ENCODE results near the gene POMGNT1. TPM values are rescaled to one million over a fixed set of nuclear protein-coding genes. Genes with fewer than 3 reads are reported as not detected.

The POMGNT1 gene
- total and polyA plus RNA-seq, 7 donors, result 63.1 to 100 (median 81.1) TPM

DNA sequence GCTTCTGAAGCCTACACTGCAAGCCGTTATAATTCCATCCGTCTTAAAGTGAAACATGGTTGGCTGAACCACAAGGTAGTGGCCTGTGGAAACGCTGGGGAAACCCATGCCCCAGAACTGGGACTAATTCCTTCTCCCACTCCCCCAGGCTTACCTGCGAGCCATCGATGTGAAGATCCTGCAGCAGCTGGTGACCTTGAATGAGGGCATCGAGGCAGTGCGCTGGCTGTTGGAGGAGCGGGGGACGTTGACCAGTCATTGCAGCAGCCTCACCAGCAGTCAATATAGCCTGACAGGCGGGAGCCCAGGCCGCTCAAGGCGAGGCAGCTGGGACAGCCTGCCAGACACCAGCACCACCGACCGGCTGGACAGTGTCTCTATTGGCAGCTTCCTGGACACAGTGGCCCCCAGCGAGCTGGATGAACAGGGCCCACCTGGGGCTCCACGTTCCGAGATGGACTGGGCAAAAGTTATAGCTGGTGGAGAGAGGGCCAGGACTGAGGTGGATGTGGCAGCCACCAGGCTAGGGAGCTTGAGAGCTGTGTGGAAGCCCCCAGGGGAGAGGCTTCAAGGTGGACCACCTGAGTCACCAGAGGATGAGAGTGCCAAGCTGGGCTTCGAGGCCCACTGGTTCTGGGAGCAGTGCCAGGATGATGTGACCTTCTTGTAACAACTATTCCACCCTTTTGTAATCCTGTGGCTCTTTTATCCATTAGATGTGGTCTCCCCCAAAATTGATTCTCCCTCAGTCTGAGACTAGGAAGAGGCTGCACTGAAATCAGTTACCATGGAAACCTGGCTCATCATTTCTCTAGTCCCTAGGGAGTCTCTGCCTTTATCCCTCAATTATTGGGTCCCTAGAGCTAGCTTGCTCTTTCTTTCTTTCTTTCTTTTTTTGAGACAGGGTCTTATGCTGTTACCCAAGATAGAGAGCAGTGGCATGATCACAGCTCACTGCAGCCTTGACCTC is 21.6 kb upstream of the POMGNT1 start:
- TF ChIP-seq, protein P1, sequence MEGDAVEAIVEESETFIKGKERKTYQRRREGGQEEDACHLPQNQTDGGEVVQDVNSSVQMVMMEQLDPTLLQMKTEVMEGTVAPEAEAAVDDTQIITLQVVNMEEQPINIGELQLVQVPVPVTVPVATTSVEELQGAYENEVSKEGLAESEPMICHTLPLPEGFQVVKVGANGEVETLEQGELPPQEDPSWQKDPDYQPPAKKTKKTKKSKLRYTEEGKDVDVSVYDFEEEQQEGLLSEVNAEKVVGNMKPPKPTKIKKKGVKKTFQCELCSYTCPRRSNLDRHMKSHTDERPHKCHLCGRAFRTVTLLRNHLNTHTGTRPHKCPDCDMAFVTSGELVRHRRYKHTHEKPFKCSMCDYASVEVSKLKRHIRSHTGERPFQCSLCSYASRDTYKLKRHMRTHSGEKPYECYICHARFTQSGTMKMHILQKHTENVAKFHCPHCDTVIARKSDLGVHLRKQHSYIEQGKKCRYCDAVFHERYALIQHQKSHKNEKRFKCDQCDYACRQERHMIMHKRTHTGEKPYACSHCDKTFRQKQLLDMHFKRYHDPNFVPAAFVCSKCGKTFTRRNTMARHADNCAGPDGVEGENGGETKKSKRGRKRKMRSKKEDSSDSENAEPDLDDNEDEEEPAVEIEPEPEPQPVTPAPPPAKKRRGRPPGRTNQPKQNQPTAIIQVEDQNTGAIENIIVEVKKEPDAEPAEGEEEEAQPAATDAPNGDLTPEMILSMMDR (IDR thresholded peaks at IDR 0.05), result no peak
- Histone ChIP-seq H3K4me3 (no peak overlapping the region), H3K36me3 (ENCODE audit: insufficient read depth in 1 of 2, low read depth in 1 of 2) (no peaks in the 10 kb centered on the region), H3K27ac (no peak overlapping the region), H3K9me3 (no peaks in the 10 kb centered on the region), H3K4me1 (peaks cover 4% of the 10 kb centered on the region), H3K27me3 (ENCODE audit: insufficient read depth in 3 of 3, low read length in 2 of 3) (no peaks in the 10 kb centered on the region)
- intact Hi-C loops (cut with DNase I), result loop anchor here in 1 of 2 donors (5.0 kb wide), 1 partner anchor 183 kb away; no protein-coding TSS in a partner anchor
- WGBS, 3 donors, result 77 to 83% (median 77%) methylated on average over 18 of the region's 18 CpGs
- ATAC-seq (no peak), DNase-seq (no peak)

DNA sequence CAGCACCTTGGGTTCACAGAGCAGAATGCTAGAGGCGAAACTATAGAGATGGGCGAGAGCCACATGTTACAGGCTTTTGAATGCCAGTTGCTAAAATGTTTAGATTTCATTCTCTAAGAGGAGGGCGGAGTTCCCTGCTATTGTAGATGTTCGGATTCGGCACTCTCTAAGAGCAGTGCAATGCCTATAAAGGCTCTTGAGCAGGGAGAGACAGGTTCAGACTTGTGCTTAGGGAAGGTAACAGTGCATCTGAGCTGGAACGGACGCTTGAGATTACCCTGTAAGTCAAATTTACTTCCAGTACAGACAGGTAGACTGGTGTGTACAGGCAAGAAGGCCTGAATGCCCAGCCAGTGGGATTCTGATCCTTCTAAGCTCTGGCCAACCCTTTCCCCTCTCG is 20.2 kb upstream of the POMGNT1 start:
- intact Hi-C loops (cut with DNase I), result no loop called here
- 87 to 89% (median 89%) methylated on average over 8 of the region's 8 CpGs for WGBS, 3 donors
- TF ChIP-seq, protein P1 (IDR thresholded peaks at IDR 0.05), result no peak
- no peaks in the 10 kb centered on the region for H3K36me3 ChIP-seq (ENCODE audit: insufficient read depth in 1 of 2, low read depth in 1 of 2)
- ATAC-seq (no peak), DNase-seq (no peak)
- no peak overlapping the region for H3K4me3 ChIP-seq
- no peaks in the 10 kb centered on the region for H3K9me3 ChIP-seq
- no peak overlapping the region for H3K27ac ChIP-seq
- peaks cover 4% of the 10 kb centered on the region for H3K4me1 ChIP-seq
- no peaks in the 10 kb centered on the region for H3K27me3 ChIP-seq (ENCODE audit: insufficient read depth in 3 of 3, low read length in 2 of 3)

DNA sequence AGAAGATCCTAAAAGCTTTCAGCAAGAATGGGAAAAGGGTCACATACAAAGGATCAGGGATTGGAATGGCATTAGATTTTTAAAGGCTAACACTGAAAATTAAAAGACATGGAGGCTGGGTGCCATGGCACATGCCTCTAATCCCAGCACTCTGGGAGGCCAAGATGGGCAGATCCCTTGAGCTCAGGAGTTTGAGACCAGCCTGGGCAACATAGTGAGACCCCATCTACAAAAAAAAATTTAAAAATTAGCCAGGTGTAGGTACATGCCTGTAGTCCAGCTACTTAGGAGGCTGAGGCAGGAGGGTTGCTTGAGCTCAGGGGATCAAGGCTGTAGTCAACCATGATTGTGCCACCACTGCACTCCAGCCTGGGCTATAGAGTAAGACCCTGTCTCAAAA is 17.3 kb upstream of the POMGNT1 start:
- H3K4me3 ChIP-seq, result no peak overlapping the region
- TF ChIP-seq, protein P1 (IDR thresholded peaks at IDR 0.05), result no peak
- DNase-seq (no peak), ATAC-seq (no peak)
- no peak overlapping the region for H3K27ac ChIP-seq
- no peaks in the 10 kb centered on the region for H3K9me3 ChIP-seq
- no peaks in the 10 kb centered on the region for H3K36me3 ChIP-seq (ENCODE audit: insufficient read depth in 1 of 2, low read depth in 1 of 2)
- H3K4me1 ChIP-seq, result no peaks in the 10 kb centered on the region
- H3K27me3 ChIP-seq (ENCODE audit: insufficient read depth in 3 of 3, low read length in 2 of 3), result no peaks in the 10 kb centered on the region
- intact Hi-C loops (cut with DNase I), result no loop called here

DNA sequence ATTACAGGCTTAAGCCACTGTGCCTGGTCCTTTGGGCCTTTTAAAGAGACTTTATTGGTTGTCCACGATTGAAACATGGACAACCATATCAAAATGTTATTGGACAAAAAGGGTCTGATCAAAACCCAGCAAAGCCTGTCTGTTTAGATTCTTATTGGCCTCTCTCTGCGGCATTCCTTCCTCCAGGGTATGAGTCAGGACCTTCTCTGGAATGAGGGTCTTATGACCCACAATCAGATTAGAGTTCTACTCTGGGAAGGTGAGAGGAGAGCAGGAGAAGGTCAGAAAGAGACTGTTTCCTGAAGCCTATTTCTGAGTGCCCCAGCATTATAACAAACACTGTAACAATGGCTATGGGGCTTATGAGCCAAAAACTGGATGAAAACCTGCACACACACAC is 12.8 kb upstream of the POMGNT1 start:
- ATAC-seq (no peak), DNase-seq (no peak)
- TF ChIP-seq, protein P1 (IDR thresholded peaks at IDR 0.05), result no peak
- intact Hi-C loops (cut with DNase I), result no loop called here
- Histone ChIP-seq H3K36me3 (ENCODE audit: insufficient read depth in 1 of 2, low read depth in 1 of 2) (no peaks in the 10 kb centered on the region), H3K4me1 (no peaks in the 10 kb centered on the region), H3K27ac (no peak overlapping the region), H3K27me3 (ENCODE audit: insufficient read depth in 3 of 3, low read length in 2 of 3) (no peaks in the 10 kb centered on the region), H3K4me3 (no peak overlapping the region), H3K9me3 (no peaks in the 10 kb centered on the region)
- 68 to 79% (median 73%) methylated on average over 2 of the region's 2 CpGs for WGBS, 3 donors
